SK-N-SH treated with all-trans-retinoic acid at 6 μM for 48 hours (cell line): Measurements from ENCODE around the gene MYO5C.

Experiments
- ATAC-seq: fragments of 200-7000 bp; cut with Tn5 transposase; 3 replicates; pipeline ENCODE4 v1.9.1; 2020; ENCODE audit warnings: mild to moderate bottlenecking, moderate library complexity
- ARNTL ChIP-seq: fragments of 450-650 bp; formaldehyde crosslinking; IDR thresholded peaks from 2 replicates; pipeline ENCODE4 v1.5.0; 2020; ENCODE audit warnings: low read depth, mild to moderate bottlenecking, moderate library complexity, borderline replicate concordance
- BACH2 ChIP-seq: fragments of 250-450 bp; sonication (Bioruptor Pico); IDR thresholded peaks from 2 replicates; pipeline ENCODE4 v1.9.0; 2021; ENCODE audit warnings: mild to moderate bottlenecking, borderline replicate concordance
- CSDC2 ChIP-seq: fragments of 250-450 bp; sonication (Bioruptor Pico); IDR thresholded peaks from 2 replicates; pipeline ENCODE4 v1.5.0; 2020; ENCODE audit warnings: mild to moderate bottlenecking, moderate library complexity
- ESRRG ChIP-seq: fragments of 250-450 bp; sonication (Bioruptor Pico); IDR thresholded peaks from 2 replicates; pipeline ENCODE4 v1.6.1; 2021; ENCODE audit warnings: mild to moderate bottlenecking
- GLIS3 ChIP-seq: fragments of 250-450 bp; sonication (Bioruptor Pico); IDR thresholded peaks from 2 replicates; pipeline ENCODE4 v1.5.0; 2020; ENCODE audit warnings: mild to moderate bottlenecking, moderate library complexity
- ISL1 ChIP-seq: fragments of 250-450 bp; sonication (Bioruptor Pico); IDR thresholded peaks from 2 replicates; pipeline ENCODE4 v2.1.2; 2022; ENCODE audit warnings: mild to moderate bottlenecking, moderate library complexity
- OSR1 ChIP-seq: fragments of 250-450 bp; sonication (Bioruptor Pico); IDR thresholded peaks from 2 replicates; pipeline ENCODE4 v1.8.0; 2022; ENCODE audit warnings: moderate library complexity, mild to moderate bottlenecking, inconsistent platforms
- PATZ1 ChIP-seq: fragments of 250-450 bp; sonication (Bioruptor Pico); IDR thresholded peaks from 2 replicates; pipeline ENCODE4 v1.8.0; 2020; ENCODE audit warnings: mild to moderate bottlenecking, moderate library complexity, borderline replicate concordance
- POU6F1 ChIP-seq: fragments of 250-450 bp; sonication (Bioruptor Pico); IDR thresholded peaks from 2 replicates; pipeline ENCODE4 v1.8.0; 2021; ENCODE audit warnings: low read depth, mild to moderate bottlenecking, moderate library complexity, borderline replicate concordance
- PPARA ChIP-seq: fragments of 250-450 bp; sonication (Bioruptor Pico); IDR thresholded peaks from 2 replicates; pipeline ENCODE4 v1.5.0; 2020; ENCODE audit warnings: mild to moderate bottlenecking, borderline replicate concordance
- RARB ChIP-seq: fragments of 250-450 bp; sonication (Bioruptor Pico); IDR thresholded peaks from 2 replicates; pipeline ENCODE4 v1.8.0; 2021; ENCODE audit warnings: mild to moderate bottlenecking, moderate library complexity
- SNAI2 ChIP-seq: fragments of 250-450 bp; sonication (Bioruptor Pico); IDR thresholded peaks from 2 replicates; pipeline ENCODE4 v1.5.0; 2020; ENCODE audit warnings: mild to moderate bottlenecking, moderate library complexity
- TCF4 ChIP-seq: fragments of 250-450 bp; sonication (Bioruptor Pico); IDR thresholded peaks from 2 replicates; pipeline ENCODE4 v1.8.0; 2021; ENCODE audit warnings: mild to moderate bottlenecking, moderate library complexity, borderline replicate concordance
- TOX ChIP-seq: fragments of 250-450 bp; sonication (Bioruptor Pico); IDR thresholded peaks from 2 replicates; pipeline ENCODE4 v1.8.0; 2021; ENCODE audit warnings: mild to moderate bottlenecking, moderate library complexity, borderline replicate concordance
- TSHZ2 ChIP-seq: fragments of 250-450 bp; sonication (Bioruptor Pico); IDR thresholded peaks from 2 replicates; pipeline ENCODE4 v1.5.0; 2020; ENCODE audit warnings: mild to moderate bottlenecking, moderate library complexity
- ZC3H10 ChIP-seq: fragments of 250-450 bp; sonication (Bioruptor Pico); IDR thresholded peaks from 2 replicates; pipeline ENCODE4 v1.5.1; 2021; ENCODE audit warnings: mild to moderate bottlenecking, moderate library complexity
- ZFP3 ChIP-seq: fragments of 250-450 bp; sonication (Bioruptor Pico); IDR thresholded peaks from 2 replicates; pipeline ENCODE4 v1.5.0; 2020; ENCODE audit warnings: mild to moderate bottlenecking, moderate library complexity
- ZFP30 ChIP-seq: fragments of 450-650 bp; formaldehyde crosslinking; IDR thresholded peaks from 2 replicates; pipeline ENCODE4 v1.5.0; 2022; ENCODE audit warnings: mild to moderate bottlenecking, moderate library complexity
- ZNF565 ChIP-seq: fragments of 450-650 bp; formaldehyde crosslinking; conservative IDR thresholded peaks from 2 replicates; pipeline ENCODE4 v1.5.0; 2020; ENCODE audit warnings: low read depth, mild to moderate bottlenecking, moderate library complexity
- ZNF8 ChIP-seq: fragments of 450-650 bp; formaldehyde crosslinking; IDR thresholded peaks from 2 replicates; pipeline ENCODE4 v1.5.0; 2020; ENCODE audit warnings: mild to moderate bottlenecking, moderate library complexity
- TF ChIP-seq, protein P1 (sequence below): fragments of 250-450 bp; sonication (Bioruptor Pico); IDR thresholded peaks from 2 replicates; pipeline ENCODE4 v1.5.1; 2020; ENCODE audit warnings: low read depth, mild to moderate bottlenecking, moderate library complexity

MYO5C gene

GRCh38 chr15:52290329-52290728 lies 5.3 kb downstream of the MYO5C start:
- TF ChIP-seq TCF4 (CRISPR knock-in tag) = no peak
- no peak for TF ChIP-seq CSDC2 (CRISPR knock-in tag)
- TF ChIP-seq TSHZ2 (CRISPR knock-in tag) = no peak
- no peak for TF ChIP-seq ZNF8 (CRISPR knock-in tag)
- no peak for TF ChIP-seq ZFP3 (CRISPR knock-in tag)
- no peak for TF ChIP-seq ARNTL (CRISPR knock-in tag)
- TF ChIP-seq POU6F1 (CRISPR knock-in tag) = no peak
- TF ChIP-seq RARB = no peak
- TF ChIP-seq ZC3H10 = no peak
- no peak for TF ChIP-seq ZFP30 (CRISPR knock-in tag)
- TF ChIP-seq GLIS3 (CRISPR knock-in tag) = no peak
- no peak for TF ChIP-seq OSR1
- no peak for TF ChIP-seq SNAI2 (CRISPR knock-in tag)
- no peak for TF ChIP-seq PPARA
- no peak for TF ChIP-seq PATZ1
- TF ChIP-seq, protein P1, sequence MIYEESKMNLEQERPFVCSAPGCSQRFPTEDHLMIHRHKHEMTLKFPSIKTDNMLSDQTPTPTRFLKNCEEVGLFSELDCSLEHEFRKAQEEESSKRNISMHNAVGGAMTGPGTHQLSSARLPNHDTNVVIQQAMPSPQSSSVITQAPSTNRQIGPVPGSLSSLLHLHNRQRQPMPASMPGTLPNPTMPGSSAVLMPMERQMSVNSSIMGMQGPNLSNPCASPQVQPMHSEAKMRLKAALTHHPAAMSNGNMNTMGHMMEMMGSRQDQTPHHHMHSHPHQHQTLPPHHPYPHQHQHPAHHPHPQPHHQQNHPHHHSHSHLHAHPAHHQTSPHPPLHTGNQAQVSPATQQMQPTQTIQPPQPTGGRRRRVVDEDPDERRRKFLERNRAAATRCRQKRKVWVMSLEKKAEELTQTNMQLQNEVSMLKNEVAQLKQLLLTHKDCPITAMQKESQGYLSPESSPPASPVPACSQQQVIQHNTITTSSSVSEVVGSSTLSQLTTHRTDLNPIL (CRISPR knock-in tag) = no peak
- no peak for TF ChIP-seq TOX (CRISPR knock-in tag)
- no peak for TF ChIP-seq BACH2
- TF ChIP-seq ZNF565 = no peak
- no peak for ATAC-seq

GRCh38 chr15:52289629-52290081 lies 5.9 kb downstream of the MYO5C start:
- no peak for ATAC-seq
- TF ChIP-seq ZFP30 (CRISPR knock-in tag) (no peak), RARB (no peak), ARNTL (CRISPR knock-in tag) (no peak), TCF4 (CRISPR knock-in tag) (no peak), ZFP3 (CRISPR knock-in tag) (no peak), ZC3H10 (no peak), OSR1 (no peak), TOX (CRISPR knock-in tag) (no peak), TSHZ2 (CRISPR knock-in tag) (no peak), ISL1 (no peak), ESRRG (no peak), PPARA (no peak), BACH2 (no peak), PATZ1 (no peak)
